Left renal pelvis (tissue), 4 donors: ENCODE results near the gene CCM2L. TPM values are rescaled to one million over a fixed set of nuclear protein-coding genes. Genes with fewer than 3 reads are reported as not detected.

ENCODE experiments used
- DNase-seq, 4 donors: peaks; one replicate each; pipeline ENCODE4 v3.0.0-alpha.2; 2013; ENCODE audit warnings: low read depth in 4 of 4, low spot score in 3 of 4
- polyA plus RNA-seq, 4 donors: library from polyadenylated mRNA; unstranded; fragments of 120-200 nt; gene quantifications; one replicate each; pipeline ENCODE4 v1.2.1, GENCODE V29; 2013; ENCODE audit not compliant: insufficient read length in 4 of 4

CCM2L gene
- polyA plus RNA-seq, 4 donors, result 3.7 to 9.2 (median 6.4) TPM

DNA sequence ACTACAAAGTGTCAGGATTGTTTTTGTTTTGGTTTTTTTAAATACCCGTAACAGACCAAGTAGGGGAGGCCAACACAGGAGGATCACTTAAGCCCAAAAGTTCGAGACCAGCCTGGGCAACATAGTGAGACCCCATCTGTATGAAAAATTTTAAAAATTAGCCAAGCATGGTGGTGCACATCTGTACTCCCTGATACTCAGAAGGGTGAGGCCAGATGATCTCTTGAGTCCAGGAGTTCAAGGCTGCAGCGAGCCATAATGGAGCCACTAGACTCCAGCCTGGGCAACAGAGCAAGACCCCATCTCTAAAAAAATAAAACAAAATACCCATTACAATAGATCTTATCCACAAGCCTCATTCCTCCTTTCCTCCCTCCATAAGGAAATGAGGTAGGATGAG is 70.5 kb downstream of the CCM2L start:
- DNase-seq, result no peak

Other genes with a start within 250 kb of the CCM2L start
- gene MYLK2, start 191.1 kb upstream of the CCM2L start, polyA plus RNA-seq, result under 1 TPM; 0.56 to 0.96 (median 0.82) TPM
- 1 to 10 TPM; 3.5 to 8.4 (median 5.4) TPM for gene FOXS1, start 164.8 kb upstream of the CCM2L start, polyA plus RNA-seq
- 10 to 100 TPM in 3 of 4 donors, 1 to 10 TPM in 1; 4.6 to 16.7 (median 16.0) TPM for gene DUSP15, start 139.9 kb upstream of the CCM2L start, polyA plus RNA-seq
- gene TTLL9, start 139.8 kb upstream of the CCM2L start, polyA plus RNA-seq, result 1 to 10 TPM in 3 of 4 donors, under 1 TPM in 1; 0.48 to 6.2 (median 2.5) TPM
- 10 to 100 TPM; 12.8 to 22.0 (median 19.8) TPM for gene PDRG1, start 58.4 kb upstream of the CCM2L start, polyA plus RNA-seq
- gene XKR7, start 42.3 kb upstream of the CCM2L start, polyA plus RNA-seq, result under 1 TPM; 0.20 to 0.47 (median 0.33) TPM
- gene HCK, start 41.8 kb downstream of the CCM2L start, polyA plus RNA-seq, result 1 to 10 TPM; 2.3 to 6.7 (median 2.6) TPM
- 10 to 100 TPM; 67.1 to 69.1 (median 67.9) TPM for gene TM9SF4, start 99.3 kb downstream of the CCM2L start, polyA plus RNA-seq
- 10 to 100 TPM; 14.5 to 22.2 (median 21.2) TPM for gene PLAGL2, start 197.3 kb downstream of the CCM2L start, polyA plus RNA-seq
- gene POFUT1, start 197.4 kb downstream of the CCM2L start, polyA plus RNA-seq, result 10 to 100 TPM; 42.3 to 49.6 (median 45.9) TPM